ENCODE measurements around the gene EZH1.
"Not testable (repeated sequence)": the region's sequence is repeated elsewhere in the genome, so short reads cannot be mapped to it uniquely, and the experiment has no call there.

The EZH1 gene

GRCh38 chr17:42669977-42670788 lies 74.7 kb downstream of the EZH1 start:
- no peak for DNase-seq (ENCODE audit: low read depth, low spot score)

- no peak for DNase-seq (ENCODE audit: low read depth, low spot score)
These were observed 75.2 kb downstream of the EZH1 start for GRCh38 chr17:42669705-42669976.

GRCh38 chr17:42667088-42667951 lies 77.5 kb downstream of the EZH1 start:
- no peak for DNase-seq (ENCODE audit: low read depth, low spot score)

- not testable (repeated sequence) for DNase-seq (ENCODE audit: low read depth, low spot score)
These were observed 78.7 kb downstream of the EZH1 start for GRCh38 chr17:42666126-42666525.

GRCh38 chr17:42665581-42666001 lies 79.2 kb downstream of the EZH1 start:
- DNase-seq (ENCODE audit: low read depth, low spot score): no peak

GRCh38 chr17:42660692-42661345 lies 84.0 kb downstream of the EZH1 start:
- DNase-seq (ENCODE audit: low read depth, low spot score): no peak

- not testable (repeated sequence) for DNase-seq (ENCODE audit: low read depth, low spot score)
These were observed 84.9 kb downstream of the EZH1 start for GRCh38 chr17:42659932-42660274.

GRCh38 chr17:42659079-42659931 lies 85.5 kb downstream of the EZH1 start, which contains the start of gene TUBG2:
TSS of gene TUBG2 (plus strand) at chr17:42659284. CDS start at chr17:42659504, 220 bp downstream.
- no peak for DNase-seq (ENCODE audit: low read depth, low spot score)

- DNase-seq (ENCODE audit: low read depth, low spot score): no peak
These were observed 86.8 kb downstream of the EZH1 start for GRCh38 chr17:42657824-42658588.

GRCh38 chr17:42655528-42655927 lies 89.3 kb downstream of the EZH1 start:
- no peak for DNase-seq (ENCODE audit: low read depth, low spot score)

- DNase-seq (ENCODE audit: low read depth, low spot score): no peak
These were observed 91.4 kb downstream of the EZH1 start for GRCh38 chr17:42653179-42654124.

- no peak for DNase-seq (ENCODE audit: low read depth, low spot score)
These were observed 93.4 kb downstream of the EZH1 start for GRCh38 chr17:42651392-42651791.
